Fibroblast of lung (primary cell): ENCODE results near the gene HES1.

Experiments used
- EZH2 ChIP-seq: IDR thresholded peaks from 2 replicates; pipeline ENCODE4 v1.5.1; 2012; ENCODE audit warnings: low read length, control low read depth, mild to moderate bottlenecking; ENCODE audit errors: missing control alignments
- TF ChIP-seq, protein P1 (sequence below), 2 donors: IDR thresholded peaks in 1 of 2; conservative IDR thresholded peaks in 1 of 2; 1 replicate in 1 of 2; 2 replicates in 1 of 2; pipeline ENCODE4 v1.5.1; 2011 to 2012; ENCODE audit warnings: low read length in 2 of 2, control low read depth in 1 of 2, inconsistent platforms in 1 of 2, low read depth in 1 of 2, mild to moderate bottlenecking in 1 of 2

DNA sequence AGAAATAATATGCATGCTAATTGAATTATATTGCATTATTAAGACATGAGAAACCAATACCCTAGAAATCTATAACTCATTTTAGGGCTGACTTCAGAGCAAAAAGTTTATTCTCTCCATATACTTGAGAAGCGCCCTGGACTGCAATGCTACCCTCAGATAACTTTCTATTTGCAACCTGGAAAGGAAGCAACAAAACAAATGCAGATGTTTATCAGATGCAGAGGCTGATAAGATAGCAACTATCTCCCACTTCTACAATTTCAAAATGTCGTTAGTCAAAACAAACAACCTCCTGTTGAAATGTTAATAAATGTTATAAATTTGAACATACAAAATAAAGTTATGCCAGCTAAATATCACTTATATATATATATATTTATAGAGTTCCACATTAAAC lies 34.8 kb downstream of the HES1 start:
- TF ChIP-seq, protein P1, sequence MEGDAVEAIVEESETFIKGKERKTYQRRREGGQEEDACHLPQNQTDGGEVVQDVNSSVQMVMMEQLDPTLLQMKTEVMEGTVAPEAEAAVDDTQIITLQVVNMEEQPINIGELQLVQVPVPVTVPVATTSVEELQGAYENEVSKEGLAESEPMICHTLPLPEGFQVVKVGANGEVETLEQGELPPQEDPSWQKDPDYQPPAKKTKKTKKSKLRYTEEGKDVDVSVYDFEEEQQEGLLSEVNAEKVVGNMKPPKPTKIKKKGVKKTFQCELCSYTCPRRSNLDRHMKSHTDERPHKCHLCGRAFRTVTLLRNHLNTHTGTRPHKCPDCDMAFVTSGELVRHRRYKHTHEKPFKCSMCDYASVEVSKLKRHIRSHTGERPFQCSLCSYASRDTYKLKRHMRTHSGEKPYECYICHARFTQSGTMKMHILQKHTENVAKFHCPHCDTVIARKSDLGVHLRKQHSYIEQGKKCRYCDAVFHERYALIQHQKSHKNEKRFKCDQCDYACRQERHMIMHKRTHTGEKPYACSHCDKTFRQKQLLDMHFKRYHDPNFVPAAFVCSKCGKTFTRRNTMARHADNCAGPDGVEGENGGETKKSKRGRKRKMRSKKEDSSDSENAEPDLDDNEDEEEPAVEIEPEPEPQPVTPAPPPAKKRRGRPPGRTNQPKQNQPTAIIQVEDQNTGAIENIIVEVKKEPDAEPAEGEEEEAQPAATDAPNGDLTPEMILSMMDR (conservative IDR thresholded peaks at IDR 0.05 in 1 of 2, IDR thresholded peaks at IDR 0.05 in 1 of 2; ENCODE audit: low read depth in 1 of 2, low read length in 2 of 2): no peak
- TF ChIP-seq EZH2: no peak
